ENCODE measurements around the gene LPIN3. TPM values are rescaled to one million over a fixed set of nuclear protein-coding genes. Genes with fewer than 3 reads are reported as not detected.

LPIN3 gene
- total and polyA plus RNA-seq, 2 of the 8 experiments (the other 6 are each of a cell fraction or from before 2014, with no cell fraction given) = 3.7 to 3.9 TPM

DNA sequence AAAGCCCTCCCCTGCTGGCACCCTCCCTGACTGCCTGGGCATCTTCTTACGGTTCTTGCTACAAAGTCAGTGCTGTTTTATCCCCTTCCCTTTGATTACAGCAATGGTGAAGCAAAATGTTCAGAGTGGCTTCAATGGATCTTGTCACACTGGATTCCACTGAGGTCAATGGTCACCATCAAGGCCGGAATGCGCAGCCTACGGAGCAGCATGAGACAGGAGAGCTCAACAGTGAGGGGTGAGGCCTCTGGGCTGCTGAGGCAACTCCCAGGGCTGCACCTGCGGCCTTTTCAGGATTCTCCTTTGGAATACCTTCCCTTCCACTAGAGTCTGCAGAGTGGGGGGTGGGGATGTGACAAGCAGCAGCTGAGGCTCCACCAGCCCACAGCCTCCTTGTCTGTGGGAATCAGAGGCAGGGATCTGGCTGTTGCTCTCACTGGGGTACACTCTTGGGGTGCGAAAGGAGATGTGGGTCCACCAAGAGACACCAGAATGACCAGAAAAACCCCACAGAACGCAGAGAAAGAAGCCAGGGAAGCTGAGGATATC is 66.3 kb downstream of the LPIN3 start:
- no peak overlapping the region for H2BK5ac ChIP-seq (ENCODE audit: low read depth, low read length)
- no peak overlapping the region for H3K23ac ChIP-seq (ENCODE audit: insufficient read length)
- H3K4me3 ChIP-seq (ENCODE audit: extremely low read depth in 1 of 4, insufficient read depth in 2 of 4, low read depth in 3 of 4, low read length in 4 of 4) = no peak overlapping the region
- H3K4me2 ChIP-seq (ENCODE audit: insufficient read depth in 1 of 2, low read depth in 2 of 2, low read length in 2 of 2) = no peak overlapping the region
- H3K9ac ChIP-seq (replicated peaks in 1 of 4; ENCODE audit: extremely low read depth in 1 of 4, low read depth in 3 of 4, low read length in 3 of 4) = no peak overlapping the region
- H3K14ac ChIP-seq (ENCODE audit: insufficient read length) = no peak overlapping the region
- FAIRE-seq (no peak), DNase-seq (ENCODE audit: low read depth in 1 of 2, low spot score in 2 of 2) (no peak)
- no peak overlapping the region for H3K18ac ChIP-seq (ENCODE audit: extremely low read depth, low read length)
- no peak overlapping the region for H2BK120ac ChIP-seq (replicated peaks; ENCODE audit: low read depth, low read length)
- no peak overlapping the region for H2BK12ac ChIP-seq (ENCODE audit: low read depth, low read length)
- no peak overlapping the region for H3K4ac ChIP-seq (replicated peaks; ENCODE audit: insufficient read length, low read depth, low read length)
- H3K4me1 ChIP-seq (replicated peaks in 1 of 4; ENCODE audit: control insufficient read depth in 3 of 4, insufficient read depth in 4 of 4, low read length in 3 of 4) = no peaks in the 10 kb centered on the region
- H3K9me3 ChIP-seq (ENCODE audit: insufficient read depth in 2 of 2, low read depth in 1 of 2, low read length in 1 of 2) = no peaks in the 10 kb centered on the region
- H2AFZ ChIP-seq (ENCODE audit: low read length) = no peak overlapping the region
- H3K23me2 ChIP-seq (ENCODE audit: low read depth, low read length) = no peaks in the 10 kb centered on the region
- no peak overlapping the region for H4K91ac ChIP-seq (replicated peaks; ENCODE audit: insufficient read length, low read length)
- H3K79me2 ChIP-seq (ENCODE audit: control insufficient read depth in 1 of 2, insufficient read depth in 2 of 2, low read length in 2 of 2) = no peaks in the 10 kb centered on the region
- H2BK15ac ChIP-seq (ENCODE audit: low read length) = no peak overlapping the region
- WGBS, 2 experiments (ENCODE audit: extremely low coverage in 1 of 2, insufficient coverage in 1 of 2, insufficient read length in 1 of 2, insufficient replicate concordance in 2 of 2, low coverage in 1 of 2, low lambda C conversion rate in 2 of 2, missing lambda C conversion rate in 1 of 2) = 89% methylated on average over 7 of the region's 7 CpGs; no CpG with 5 or more reads in 1 of the 2 experiments
- H3K27ac ChIP-seq (ENCODE audit: low read depth, low read length) = no peak overlapping the region
- H4K20me1 ChIP-seq (replicated peaks in 1 of 2; ENCODE audit: control insufficient read depth in 1 of 2, insufficient read depth in 2 of 2, low read length in 2 of 2) = peaks cover 1 to 8% of the 10 kb centered on the region in 2 experiments
- H3K79me1 ChIP-seq (ENCODE audit: low read depth, low read length) = no peaks in the 10 kb centered on the region
- H4K8ac ChIP-seq (ENCODE audit: extremely low read depth, insufficient read depth, low read length) = no peak overlapping the region
- H2AK5ac ChIP-seq (ENCODE audit: low read depth, low read length) = no peak overlapping the region
- no peak overlapping the region for H4K5ac ChIP-seq (ENCODE audit: insufficient read length, low read depth, low read length)
- no peak overlapping the region for H2BK20ac ChIP-seq (ENCODE audit: low read length)
- H3K56ac ChIP-seq (replicated peaks; ENCODE audit: insufficient read length, low read depth, low read length) = no peak overlapping the region
- ChIA-PET POLR2A (ENCODE audit: partially characterized antibody) (no interaction called here), CTCF (ENCODE audit: partially characterized antibody) (interaction anchor here (1.2 to 1.7 kb wide), 4 partner anchors 8 to 64 kb away, joined by 3 to 4 read pairs (median 3); no protein-coding TSS in a partner anchor)
- H3K36me3 ChIP-seq (ENCODE audit: control insufficient read depth in 2 of 4, insufficient read depth in 4 of 4, low read length in 3 of 4) = peaks cover 25 to 86% (median 52%) of the 10 kb centered on the region in 4 experiments
- H3K27me3 ChIP-seq (replicated peaks in 1 of 4; ENCODE audit: control insufficient read depth in 3 of 4, extremely low read depth in 1 of 4, insufficient read depth in 3 of 4, low read length in 3 of 4) = no peaks in the 10 kb centered on the region
- TF ChIP-seq NRF1 (IDR thresholded peaks at IDR 0.05; ENCODE audit: low read depth, low read length) = no peak
- TF ChIP-seq ZNF274 (IDR thresholded peaks at IDR 0.05; ENCODE audit: borderline replicate concordance, extremely low read depth, low read length) = no peak
- TF ChIP-seq KDM4A (IDR thresholded peaks at IDR 0.05; ENCODE audit: low read depth, low read length, severe bottlenecking) = no peak
- no peak for TF ChIP-seq POLR2A (IDR thresholded peaks at IDR 0.05; ENCODE audit: control extremely low read depth in 1 of 2, low read depth in 2 of 2, low read length in 2 of 2)
- no peak for TF ChIP-seq YY1 (IDR thresholded peaks at IDR 0.05; ENCODE audit: low read depth, low read length)
- TF ChIP-seq, protein P1, sequence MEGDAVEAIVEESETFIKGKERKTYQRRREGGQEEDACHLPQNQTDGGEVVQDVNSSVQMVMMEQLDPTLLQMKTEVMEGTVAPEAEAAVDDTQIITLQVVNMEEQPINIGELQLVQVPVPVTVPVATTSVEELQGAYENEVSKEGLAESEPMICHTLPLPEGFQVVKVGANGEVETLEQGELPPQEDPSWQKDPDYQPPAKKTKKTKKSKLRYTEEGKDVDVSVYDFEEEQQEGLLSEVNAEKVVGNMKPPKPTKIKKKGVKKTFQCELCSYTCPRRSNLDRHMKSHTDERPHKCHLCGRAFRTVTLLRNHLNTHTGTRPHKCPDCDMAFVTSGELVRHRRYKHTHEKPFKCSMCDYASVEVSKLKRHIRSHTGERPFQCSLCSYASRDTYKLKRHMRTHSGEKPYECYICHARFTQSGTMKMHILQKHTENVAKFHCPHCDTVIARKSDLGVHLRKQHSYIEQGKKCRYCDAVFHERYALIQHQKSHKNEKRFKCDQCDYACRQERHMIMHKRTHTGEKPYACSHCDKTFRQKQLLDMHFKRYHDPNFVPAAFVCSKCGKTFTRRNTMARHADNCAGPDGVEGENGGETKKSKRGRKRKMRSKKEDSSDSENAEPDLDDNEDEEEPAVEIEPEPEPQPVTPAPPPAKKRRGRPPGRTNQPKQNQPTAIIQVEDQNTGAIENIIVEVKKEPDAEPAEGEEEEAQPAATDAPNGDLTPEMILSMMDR (IDR thresholded peaks at IDR 0.05; ENCODE audit: control extremely low read depth in 1 of 3, insufficient read depth in 1 of 3, low read depth in 1 of 3, low read length in 3 of 3) = no peak

Measured in H1 (cell line).